ENCODE results near the gene ZMYND15. TPM values are rescaled to one million over a fixed set of nuclear protein-coding genes. Genes with fewer than 3 reads are reported as not detected.

Gene ZMYND15
- total RNA-seq, 4 donors from 2014 or later = 0.31 to 1.2 (median 0.67) TPM; not detected in 1

GRCh38 chr17:4721203-4722135 lies 18.2 kb upstream of the ZMYND15 start:
- ATAC-seq = no peak
- H3K27me3 ChIP-seq = no peaks in the 10 kb centered on the region
- H3K36me3 ChIP-seq = peaks cover 0 to 42% of the 10 kb centered on the region in 2 donors
- no peak overlapping the region for H3K4me3 ChIP-seq
- H3K9me3 ChIP-seq = no peaks in the 10 kb centered on the region
- no peak overlapping the region for H3K27ac ChIP-seq
- H3K4me1 ChIP-seq = peaks cover 0 to 4% (median 0%) of the 10 kb centered on the region in 3 donors
- 61 to 64% methylated on average over 5 to 6 of the region's 20 CpGs for WGBS, 2 donors (ENCODE audit: low coverage in 1 of 2)
- TF ChIP-seq EP300 (IDR thresholded peaks at IDR 0.05) = no peak
- TF ChIP-seq CTCF (IDR thresholded peaks at IDR 0.05) = no peak
- no peak for TF ChIP-seq POLR2AphosphoS5 (IDR thresholded peaks at IDR 0.05)
- TF ChIP-seq POLR2A (IDR thresholded peaks at IDR 0.05) = no peak

GRCh38 chr17:4722678-4723240 lies 16.9 kb upstream of the ZMYND15 start:
- Histone ChIP-seq H3K4me3 (no peak overlapping the region), H3K4me1 (peaks cover 0 to 4% (median 0%) of the 10 kb centered on the region in 3 donors), H3K36me3 (peaks cover 0 to 29% of the 10 kb centered on the region in 2 donors), H3K27me3 (no peaks in the 10 kb centered on the region), H3K9me3 (no peaks in the 10 kb centered on the region), H3K27ac (no peak overlapping the region)
- 90% methylated on average over 13 of the region's 16 CpGs for WGBS, 2 donors (ENCODE audit: low coverage in 1 of 2)
- TF ChIP-seq CTCF (IDR thresholded peaks at IDR 0.05) (no peak), POLR2A (IDR thresholded peaks at IDR 0.05) (no peak), EP300 (IDR thresholded peaks at IDR 0.05) (no peak)
- no peak for ATAC-seq

- H3K27me3 ChIP-seq = no peaks in the 10 kb centered on the region
- no peak for ATAC-seq
- H3K36me3 ChIP-seq = peaks cover 0 to 11% of the 10 kb centered on the region in 2 donors
- WGBS, 2 donors (ENCODE audit: low coverage in 1 of 2) = 64 to 81% methylated on average over 3 to 5 of the region's 5 CpGs
- no peaks in the 10 kb centered on the region for H3K9me3 ChIP-seq
- H3K27ac ChIP-seq = no peak overlapping the region
- H3K4me3 ChIP-seq = no peak overlapping the region
- TF ChIP-seq POLR2A (IDR thresholded peaks at IDR 0.05) (no peak), CTCF (IDR thresholded peaks at IDR 0.05) (no peak), EP300 (IDR thresholded peaks at IDR 0.05) (no peak), POLR2AphosphoS5 (IDR thresholded peaks at IDR 0.05) (no peak)
- peaks cover 0 to 4% (median 0%) of the 10 kb centered on the region in 3 donors for H3K4me1 ChIP-seq
Observed at GRCh38 chr17:4724650-4725049, 15.0 kb upstream of the ZMYND15 start.

- 75 to 84% methylated on average over 9 of the region's 9 CpGs for WGBS, 2 donors (ENCODE audit: low coverage in 1 of 2)
- H3K4me1 ChIP-seq = peaks cover 0 to 6% (median 0%) of the 10 kb centered on the region in 3 donors
- no peaks in the 10 kb centered on the region for H3K27me3 ChIP-seq
- no peaks in the 10 kb centered on the region for H3K36me3 ChIP-seq
- no peaks in the 10 kb centered on the region for H3K9me3 ChIP-seq
- H3K4me3 ChIP-seq = no peak overlapping the region
- TF ChIP-seq CTCF (IDR thresholded peaks at IDR 0.05) = no peak
- no peak for TF ChIP-seq POLR2A (IDR thresholded peaks at IDR 0.05)
- no peak for TF ChIP-seq EP300 (IDR thresholded peaks at IDR 0.05)
- TF ChIP-seq POLR2AphosphoS5 (IDR thresholded peaks at IDR 0.05) = no peak
- no peak for ATAC-seq
- no peak overlapping the region for H3K27ac ChIP-seq
Observed at GRCh38 chr17:4725646-4726310, 13.9 kb upstream of the ZMYND15 start.
